Neural crest cell (in vitro differentiated cells): Measurements from ENCODE around the gene NUP214. TPM values are rescaled to one million over a fixed set of nuclear protein-coding genes. Genes with fewer than 3 reads are reported as not detected.

Source experiments
- DNase-seq: peaks from one replicate; pipeline ENCODE4 v3.0.0; 2021; ENCODE audit warnings: low read depth, mixed read lengths, low spot score
- H3K27ac Mint-ChIP-seq: one replicate; pipeline ENCODE4 v1.8.0; 2021; ENCODE audit warnings: mild to moderate bottlenecking, mixed read lengths; ENCODE audit not compliant: unreplicated experiment
- H3K27me3 Mint-ChIP-seq: 2 replicates; pipeline ENCODE4 v1.8.0; 2021; ENCODE audit warnings: low read depth, mild to moderate bottlenecking, mixed read lengths
- H3K36me3 Mint-ChIP-seq: 2 replicates; pipeline ENCODE4 v1.8.0; 2021; ENCODE audit warnings: low read depth, mild to moderate bottlenecking, mixed read lengths
- H3K4me1 Mint-ChIP-seq: 2 replicates; pipeline ENCODE4 v1.8.0; 2021; ENCODE audit warnings: mixed read lengths
- H3K4me3 Mint-ChIP-seq: one replicate; pipeline ENCODE4 v1.8.0; 2021; ENCODE audit warnings: mild to moderate bottlenecking, mixed read lengths
- H3K9me3 Mint-ChIP-seq: 2 replicates; pipeline ENCODE4 v1.8.0; 2021; ENCODE audit warnings: mixed read lengths
- total RNA-seq: library from RNA; stranded (reverse); gene quantifications from 2 replicates; pipeline ENCODE4 v1.2.1, GENCODE V29; 2021
- TF ChIP-seq, protein P1 (sequence below): fragments of 200-600 bp; sonication (generic); conservative IDR thresholded peaks from 2 replicates; pipeline ENCODE4 v1.5.0; 2021; ENCODE audit warnings: antibody characterized with exemption, mild to moderate bottlenecking

Gene NUP214
- total RNA-seq, 1 donor from 2014 or later: 77.9 TPM

DNA sequence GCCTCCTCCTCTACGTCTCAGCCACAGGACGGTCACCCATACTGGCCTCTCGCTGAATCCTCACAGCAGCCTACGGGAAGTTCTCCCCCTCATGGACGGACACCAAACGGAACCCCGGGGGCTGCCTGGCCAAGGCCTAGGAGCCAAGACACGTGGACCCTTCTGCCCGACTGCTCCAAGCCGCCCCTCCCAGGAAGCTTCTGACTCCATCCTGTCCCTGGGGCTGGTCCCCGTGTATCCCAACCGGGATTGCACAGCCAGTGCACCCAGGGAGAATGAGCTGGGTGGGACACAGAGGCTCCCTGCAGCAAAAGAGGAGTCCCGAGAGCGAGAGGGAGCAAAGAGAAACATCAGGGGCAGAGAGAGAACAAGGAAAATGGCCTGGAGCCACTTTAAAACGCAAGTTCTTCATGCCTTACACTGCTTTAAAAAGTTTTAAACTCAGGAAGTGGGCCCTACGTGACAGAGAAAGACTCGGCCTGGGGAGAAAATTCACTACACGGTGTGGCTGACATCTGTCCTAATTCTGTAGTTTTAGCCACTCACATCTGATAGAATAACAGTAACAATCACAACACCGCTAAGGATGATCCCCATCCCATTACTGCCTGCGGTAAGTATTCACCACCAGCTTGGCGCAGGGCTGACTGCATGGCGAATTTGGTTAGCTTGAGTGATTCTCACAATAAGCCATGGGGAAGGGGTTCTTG is 147.9 kb downstream of the NUP214 start:
- Mint-ChIP-seq H3K4me3 (peak overlapping the region; percentile 23), H3K27me3 (peaks cover 24% of the 10 kb centered on the region), H3K36me3 (no peaks in the 10 kb centered on the region), H3K4me1 (peaks cover 15% of the 10 kb centered on the region), H3K27ac (no peak overlapping the region), H3K9me3 (no peaks in the 10 kb centered on the region)
- DNase-seq: no peak
- TF ChIP-seq, protein P1, sequence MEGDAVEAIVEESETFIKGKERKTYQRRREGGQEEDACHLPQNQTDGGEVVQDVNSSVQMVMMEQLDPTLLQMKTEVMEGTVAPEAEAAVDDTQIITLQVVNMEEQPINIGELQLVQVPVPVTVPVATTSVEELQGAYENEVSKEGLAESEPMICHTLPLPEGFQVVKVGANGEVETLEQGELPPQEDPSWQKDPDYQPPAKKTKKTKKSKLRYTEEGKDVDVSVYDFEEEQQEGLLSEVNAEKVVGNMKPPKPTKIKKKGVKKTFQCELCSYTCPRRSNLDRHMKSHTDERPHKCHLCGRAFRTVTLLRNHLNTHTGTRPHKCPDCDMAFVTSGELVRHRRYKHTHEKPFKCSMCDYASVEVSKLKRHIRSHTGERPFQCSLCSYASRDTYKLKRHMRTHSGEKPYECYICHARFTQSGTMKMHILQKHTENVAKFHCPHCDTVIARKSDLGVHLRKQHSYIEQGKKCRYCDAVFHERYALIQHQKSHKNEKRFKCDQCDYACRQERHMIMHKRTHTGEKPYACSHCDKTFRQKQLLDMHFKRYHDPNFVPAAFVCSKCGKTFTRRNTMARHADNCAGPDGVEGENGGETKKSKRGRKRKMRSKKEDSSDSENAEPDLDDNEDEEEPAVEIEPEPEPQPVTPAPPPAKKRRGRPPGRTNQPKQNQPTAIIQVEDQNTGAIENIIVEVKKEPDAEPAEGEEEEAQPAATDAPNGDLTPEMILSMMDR: no peak

DNA sequence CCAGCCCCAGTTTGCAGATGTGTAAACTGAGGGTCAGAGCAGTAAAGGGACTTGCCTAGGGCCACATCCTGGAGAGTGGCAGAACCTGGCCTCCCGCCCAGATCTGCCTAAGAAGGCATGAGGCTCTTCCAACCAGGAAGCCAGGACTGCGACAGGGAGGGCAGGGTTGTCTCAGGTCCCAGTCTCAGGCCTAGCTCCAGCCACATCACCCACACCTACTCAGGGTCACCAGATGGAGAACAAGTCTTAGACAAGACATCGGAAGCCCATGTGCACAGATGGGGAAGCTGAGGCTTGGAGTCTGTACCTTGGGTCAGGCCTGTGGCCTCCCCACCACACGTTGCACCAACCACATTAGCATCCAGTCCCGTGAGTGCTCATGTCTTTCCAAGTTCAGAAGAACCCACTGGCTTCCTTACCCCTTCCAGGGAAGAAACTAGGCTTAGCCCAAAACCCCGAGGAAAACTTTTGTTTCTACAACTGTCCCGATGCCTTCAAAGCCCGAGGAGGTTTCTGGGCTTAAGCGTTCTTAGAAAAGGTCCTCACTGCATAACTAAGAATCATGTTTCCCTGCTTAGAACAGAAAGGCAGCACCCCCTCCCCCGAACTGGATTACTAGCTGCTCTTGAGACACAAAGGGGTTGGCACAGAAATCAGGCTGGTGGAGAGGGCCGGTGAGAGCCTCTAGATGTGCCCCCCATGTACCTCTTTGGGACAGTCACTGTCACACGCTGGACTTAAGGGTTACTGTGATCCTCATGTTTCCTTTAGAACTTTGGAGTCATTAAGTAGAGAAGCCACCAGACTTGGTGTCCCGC is 148.7 kb downstream of the NUP214 start:
- Mint-ChIP-seq H3K36me3 (no peaks in the 10 kb centered on the region), H3K27me3 (peaks cover 28% of the 10 kb centered on the region), H3K9me3 (no peaks in the 10 kb centered on the region), H3K4me1 (peaks cover 15% of the 10 kb centered on the region), H3K4me3 (peak overlapping the region; percentile 56), H3K27ac (no peak overlapping the region)
- no peak for DNase-seq
- TF ChIP-seq, protein P1: no peak

GRCh38 chr9:131274674-131275331 is 149.4 kb downstream of the NUP214 start:
- DNase-seq: no peak
- Mint-ChIP-seq H3K27me3 (peaks cover 35% of the 10 kb centered on the region), H3K4me1 (peaks cover 15% of the 10 kb centered on the region), H3K9me3 (no peaks in the 10 kb centered on the region), H3K36me3 (no peaks in the 10 kb centered on the region), H3K4me3 (peak overlapping the region; percentile 80), H3K27ac (no peak overlapping the region)
- TF ChIP-seq, protein P1: no peak

DNA sequence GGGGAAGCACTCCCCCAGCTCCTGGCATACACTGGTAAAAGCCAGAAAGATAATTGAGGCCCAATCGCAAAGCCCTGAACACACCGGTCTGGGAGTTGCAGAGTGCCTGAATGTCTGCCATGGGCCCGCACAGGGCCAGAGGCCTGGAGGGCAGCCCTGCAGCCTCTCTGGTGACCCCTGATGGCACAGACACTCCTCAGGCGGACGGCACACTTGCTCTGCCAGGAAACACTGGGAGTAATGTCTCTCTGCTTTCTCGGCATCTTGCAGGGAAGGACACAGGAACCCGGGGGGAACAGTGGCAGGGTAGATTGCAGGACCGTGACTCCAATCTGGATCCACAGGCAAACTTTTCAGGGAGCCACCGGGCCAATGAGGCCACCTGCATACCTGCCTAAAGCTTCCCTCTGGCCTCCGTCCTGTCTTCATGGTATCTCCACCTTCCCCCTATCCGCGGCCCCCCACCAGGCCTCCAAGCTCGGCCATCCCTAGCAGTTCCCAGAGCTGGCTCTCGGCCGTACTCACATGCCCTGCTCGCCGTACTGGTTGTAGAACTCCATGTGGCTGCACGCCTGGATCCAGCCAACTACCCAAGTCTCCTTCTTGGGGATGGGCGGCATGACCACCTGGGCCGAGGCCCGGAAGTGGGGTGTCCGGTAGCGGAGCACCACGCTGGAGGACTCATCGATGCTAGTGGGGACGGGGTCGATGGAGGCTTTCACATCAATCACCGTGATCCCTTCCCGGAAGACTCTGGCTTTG is 150.1 kb downstream of the NUP214 start:
- TF ChIP-seq, protein P1: no peak
- H3K4me1 Mint-ChIP-seq: peaks cover 15% of the 10 kb centered on the region
- DNase-seq: peak; percentile 29
- peaks cover 35% of the 10 kb centered on the region for H3K27me3 Mint-ChIP-seq
- no peak overlapping the region for H3K27ac Mint-ChIP-seq
- no peaks in the 10 kb centered on the region for H3K9me3 Mint-ChIP-seq
- peak overlapping the region; percentile 80 for H3K4me3 Mint-ChIP-seq
- no peaks in the 10 kb centered on the region for H3K36me3 Mint-ChIP-seq
